H9 (cell line): Measurements from ENCODE around the gene PKD2L1. TPM values are rescaled to one million over a fixed set of nuclear protein-coding genes. Genes with fewer than 3 reads are reported as not detected.

ENCODE experiments used
- DNase-seq: peaks from one replicate; pipeline ENCODE4 v3.0.0-alpha.2; 2017
- H2AFZ ChIP-seq: one replicate; pipeline ENCODE4 v1.6.1; 2013; ENCODE audit warnings: mild to moderate bottlenecking, low read length, control low read depth, moderate library complexity
- H2AK5ac ChIP-seq: 2 replicates; pipeline ENCODE4 v1.6.1; 2013; ENCODE audit warnings: low read length, control low read depth, mixed read lengths; ENCODE audit not compliant: insufficient read length
- H2BK120ac ChIP-seq: one replicate; pipeline ENCODE4 v1.6.1; 2013; ENCODE audit warnings: low read depth, mild to moderate bottlenecking, low read length, control low read depth, inconsistent platforms; ENCODE audit not compliant: poor library complexity, severe bottlenecking
- H2BK12ac ChIP-seq: 2 replicates; pipeline ENCODE4 v1.6.1; 2013; ENCODE audit warnings: low read length, control low read depth, mixed read lengths, low read depth; ENCODE audit not compliant: insufficient read length
- H2BK15ac ChIP-seq: 2 replicates; pipeline ENCODE4 v1.6.1; 2013; ENCODE audit warnings: low read depth, low read length, control low read depth
- H2BK20ac ChIP-seq: one replicate; pipeline ENCODE4 v1.6.1; 2013; ENCODE audit warnings: low read depth, mild to moderate bottlenecking, low read length, control low read depth, inconsistent platforms; ENCODE audit not compliant: poor library complexity, severe bottlenecking
- H2BK5ac ChIP-seq: 2 replicates; pipeline ENCODE4 v1.6.1; 2013; ENCODE audit warnings: low read length, control low read depth, mixed read lengths; ENCODE audit not compliant: insufficient read length
- H3K14ac ChIP-seq: 2 replicates; pipeline ENCODE4 v1.6.1; 2013; ENCODE audit warnings: low read length, control low read depth; ENCODE audit not compliant: insufficient read depth
- H3K18ac ChIP-seq: 2 replicates; pipeline ENCODE4 v1.6.1; 2013; ENCODE audit warnings: low read depth, mild to moderate bottlenecking, mixed read lengths, low read length, control low read depth; ENCODE audit not compliant: insufficient read length
- H3K23ac ChIP-seq: 2 replicates; pipeline ENCODE4 v1.6.1; 2013; ENCODE audit warnings: low read length, control low read depth, mixed read lengths, low read depth; ENCODE audit not compliant: insufficient read length
- H3K23me2 ChIP-seq: 2 replicates; pipeline ENCODE4 v1.6.1; 2013; ENCODE audit warnings: low read depth, mild to moderate bottlenecking, mixed read lengths, low read length, control low read depth; ENCODE audit not compliant: insufficient read length, poor library complexity, severe bottlenecking
- H3K27ac ChIP-seq: 2 replicates; pipeline ENCODE4 v1.5.1; 2013; ENCODE audit warnings: low read length, control low read depth, mixed read lengths, low read depth; ENCODE audit not compliant: insufficient read length
- H3K27me3 ChIP-seq: 2 replicates; pipeline ENCODE4 v1.6.1; 2013; ENCODE audit warnings: low read length, control low read depth, inconsistent platforms; ENCODE audit not compliant: insufficient read depth
- H3K4ac ChIP-seq: 2 replicates; pipeline ENCODE4 v1.6.1; 2013; ENCODE audit warnings: low read depth, mild to moderate bottlenecking, control low read depth, inconsistent platforms, low read length, moderate library complexity
- H3K4me1 ChIP-seq: 2 replicates; pipeline ENCODE4 v1.6.1; 2013; ENCODE audit warnings: low read length, control low read depth, inconsistent platforms; ENCODE audit not compliant: insufficient read depth
- H3K4me2 ChIP-seq: 2 replicates; pipeline ENCODE4 v1.6.1; 2013; ENCODE audit warnings: low read length, control low read depth, mixed read lengths; ENCODE audit not compliant: insufficient read length, insufficient read depth
- H3K56ac ChIP-seq: 2 replicates; pipeline ENCODE4 v1.6.1; 2013; ENCODE audit warnings: low read depth, mild to moderate bottlenecking, mixed read lengths, low read length, control low read depth; ENCODE audit not compliant: insufficient read length
- H3K79me1 ChIP-seq: 2 replicates; pipeline ENCODE4 v1.6.1; 2013; ENCODE audit warnings: low read depth, mild to moderate bottlenecking, moderate library complexity, low read length, control low read depth, inconsistent platforms; ENCODE audit not compliant: insufficient read depth, poor library complexity, severe bottlenecking
- H3K79me2 ChIP-seq: 2 replicates; pipeline ENCODE4 v1.6.1; 2013; ENCODE audit warnings: low read length, control low read depth, inconsistent platforms; ENCODE audit not compliant: insufficient read depth
- H3K9ac ChIP-seq: 2 replicates; pipeline ENCODE4 v1.6.1; 2013; ENCODE audit warnings: low read length, control low read depth, mixed read lengths; ENCODE audit not compliant: insufficient read length; ENCODE audit errors: extremely low read depth
- H3K9me3 ChIP-seq: one replicate; pipeline ENCODE4 v1.6.1; 2013; ENCODE audit warnings: low read depth, low read length, inconsistent platforms; ENCODE audit not compliant: control insufficient read depth
- H3T11ph ChIP-seq: one replicate; pipeline ENCODE4 v1.6.1; 2013; ENCODE audit warnings: mild to moderate bottlenecking, low read length, control low read depth, inconsistent platforms
- H4K20me1 ChIP-seq: one replicate; pipeline ENCODE4 v1.6.1; 2013; ENCODE audit not compliant: control insufficient read depth, insufficient read length, insufficient read depth
- H4K5ac ChIP-seq: 2 replicates; pipeline ENCODE4 v1.6.1; 2013; ENCODE audit warnings: low read depth, mild to moderate bottlenecking, mixed read lengths, low read length, control low read depth; ENCODE audit not compliant: insufficient read length
- H4K8ac ChIP-seq: replicated peaks from 2 replicates; pipeline ENCODE4 v1.6.1; 2013; ENCODE audit warnings: low read length, control low read depth, mixed read lengths, low read depth; ENCODE audit not compliant: insufficient read length
- H4K91ac ChIP-seq: 2 replicates; pipeline ENCODE4 v1.6.1; 2013; ENCODE audit warnings: low read depth, mild to moderate bottlenecking, moderate library complexity, mixed read lengths, low read length, control low read depth; ENCODE audit not compliant: insufficient read length
- H3K27ac Mint-ChIP-seq, 3 experiments: 2 replicates in 2 of 3; 3 replicates in 1 of 3; pipeline ENCODE4 v1.8.0; 2020 to 2021; ENCODE audit warnings: mixed read lengths in 3 of 3, mild to moderate bottlenecking in 1 of 3, moderate library complexity in 1 of 3
- H3K27me3 Mint-ChIP-seq: 2 replicates; pipeline ENCODE4 v1.8.0; 2021; ENCODE audit warnings: low read depth, mild to moderate bottlenecking, moderate library complexity, mixed read lengths
- H3K36me3 Mint-ChIP-seq, 3 experiments: 2 replicates in 2 of 3; 3 replicates in 1 of 3; pipeline ENCODE4 v1.8.0; 2020 to 2021; ENCODE audit warnings: low read depth in 3 of 3, mixed read lengths in 3 of 3; ENCODE audit not compliant: insufficient read depth in 1 of 3
- H3K4me1 Mint-ChIP-seq, 2 experiments: 2 replicates each; pipeline ENCODE4 v1.8.0; 2020; ENCODE audit warnings: mixed read lengths in 2 of 2
- H3K4me3 Mint-ChIP-seq, 2 experiments: 2 replicates in 1 of 2; 3 replicates in 1 of 2; pipeline ENCODE4 v1.8.0; 2020 to 2021; ENCODE audit warnings: mild to moderate bottlenecking in 2 of 2, mixed read lengths in 2 of 2, moderate library complexity in 1 of 2
- H3K9me3 Mint-ChIP-seq, 2 experiments: 2 replicates in 1 of 2; 3 replicates in 1 of 2; pipeline ENCODE4 v1.8.0; 2020; ENCODE audit warnings: mild to moderate bottlenecking in 2 of 2, mixed read lengths in 2 of 2, moderate library complexity in 1 of 2
- CTCF ChIP-seq: fragments of 200-600 bp; sonication (generic); conservative IDR thresholded peaks from 3 replicates; pipeline ENCODE4 v1.8.0; 2021; ENCODE audit warnings: antibody characterized with exemption, mild to moderate bottlenecking
- WGBS: extraction: QIAGEN DNeasy Blood & Tissue Kit; methylation state at CpG from one replicate; pipeline ENCODE4 v1.1.7; 2013; ENCODE audit warnings: missing lambda C conversion rate, low lambda C conversion rate, mixed read lengths; ENCODE audit not compliant: insufficient read length; ENCODE audit errors: extremely low coverage; 5-methylcytosine and 5-hydroxymethylcytosine counted together
- total RNA-seq: library from RNA; stranded (reverse); gene quantifications from 2 replicates; pipeline ENCODE4 v1.2.1, GENCODE V29; 2021

PKD2L1 gene
- total RNA-seq, 1 experiment from 2014 or later = 0.20 TPM

- peaks cover 43 to 52% of the 10 kb centered on the region in 2 experiments for H3K4me1 Mint-ChIP-seq
These were observed 14.3 kb upstream of the PKD2L1 start for GRCh38 chr10:100344241-100344788.

More at GRCh38 chr10:100344241-100344788, 14.3 kb upstream of the PKD2L1 start:
- no peak overlapping the region for H3K56ac ChIP-seq
- Mint-ChIP-seq H3K9me3 (peaks cover 3 to 5% of the 10 kb centered on the region in 2 experiments; a peak in 2 of 5 replicates), H3K4me3 (peak overlapping the region in 1 of 2 experiments; percentile 16; a peak in 1 of 5 replicates), H3K36me3 (peaks cover 16 to 19% (median 19%) of the 10 kb centered on the region in 3 experiments), H3K27me3 (peaks cover 5% of the 10 kb centered on the region), H3K27ac (peak overlapping the region in 1 of 3 experiments; percentile 52; a peak in 1 of 7 replicates)
- no peak overlapping the region for H3K14ac ChIP-seq
- no peak overlapping the region for H3K4me2 ChIP-seq
- H3K4me1 ChIP-seq = no peaks in the 10 kb centered on the region; the same call in 1 of the 2 replicates
- no peak overlapping the region for H2AK5ac ChIP-seq
- TF ChIP-seq CTCF = no peak
- no peaks in the 10 kb centered on the region for H3K79me1 ChIP-seq
- H3K27ac ChIP-seq = no peak overlapping the region
- no peaks in the 10 kb centered on the region for H3K9me3 ChIP-seq
- DNase-seq = no peak
- peaks cover 23% of the 10 kb centered on the region for H3K79me2 ChIP-seq
- H2BK20ac ChIP-seq = no peak overlapping the region
- H2BK5ac ChIP-seq = no peak overlapping the region
- no peak overlapping the region for H3K4ac ChIP-seq
- no peak overlapping the region for H2BK12ac ChIP-seq
- no CpG with 5 or more reads among the region's 3 CpGs for WGBS
- no peak overlapping the region for H4K91ac ChIP-seq
- H4K5ac ChIP-seq = no peak overlapping the region
- H4K20me1 ChIP-seq = peaks cover 5% of the 10 kb centered on the region
- no peak overlapping the region for H3T11ph ChIP-seq
- no peak overlapping the region for H4K8ac ChIP-seq
- no peaks in the 10 kb centered on the region for H3K27me3 ChIP-seq
- no peak overlapping the region for H3K9ac ChIP-seq
- peaks cover 18% of the 10 kb centered on the region for H3K23me2 ChIP-seq
- H3K23ac ChIP-seq = no peak overlapping the region
- H3K18ac ChIP-seq = no peak overlapping the region
- no peak overlapping the region for H2BK15ac ChIP-seq
- no peak overlapping the region for H2BK120ac ChIP-seq
- H2AFZ ChIP-seq = no peak overlapping the region
